ENCODE results near the gene CCNF. TPM values are rescaled to one million over a fixed set of nuclear protein-coding genes. Genes with fewer than 3 reads are reported as not detected.
A peak's percentile ranks its signal among the peaks of the same experiment; 100 is the strongest.

CCNF gene
- total and polyA plus RNA-seq, 2 of the 4 experiments (the other 2 are of a cell fraction): 8.2 to 20.1 TPM

DNA sequence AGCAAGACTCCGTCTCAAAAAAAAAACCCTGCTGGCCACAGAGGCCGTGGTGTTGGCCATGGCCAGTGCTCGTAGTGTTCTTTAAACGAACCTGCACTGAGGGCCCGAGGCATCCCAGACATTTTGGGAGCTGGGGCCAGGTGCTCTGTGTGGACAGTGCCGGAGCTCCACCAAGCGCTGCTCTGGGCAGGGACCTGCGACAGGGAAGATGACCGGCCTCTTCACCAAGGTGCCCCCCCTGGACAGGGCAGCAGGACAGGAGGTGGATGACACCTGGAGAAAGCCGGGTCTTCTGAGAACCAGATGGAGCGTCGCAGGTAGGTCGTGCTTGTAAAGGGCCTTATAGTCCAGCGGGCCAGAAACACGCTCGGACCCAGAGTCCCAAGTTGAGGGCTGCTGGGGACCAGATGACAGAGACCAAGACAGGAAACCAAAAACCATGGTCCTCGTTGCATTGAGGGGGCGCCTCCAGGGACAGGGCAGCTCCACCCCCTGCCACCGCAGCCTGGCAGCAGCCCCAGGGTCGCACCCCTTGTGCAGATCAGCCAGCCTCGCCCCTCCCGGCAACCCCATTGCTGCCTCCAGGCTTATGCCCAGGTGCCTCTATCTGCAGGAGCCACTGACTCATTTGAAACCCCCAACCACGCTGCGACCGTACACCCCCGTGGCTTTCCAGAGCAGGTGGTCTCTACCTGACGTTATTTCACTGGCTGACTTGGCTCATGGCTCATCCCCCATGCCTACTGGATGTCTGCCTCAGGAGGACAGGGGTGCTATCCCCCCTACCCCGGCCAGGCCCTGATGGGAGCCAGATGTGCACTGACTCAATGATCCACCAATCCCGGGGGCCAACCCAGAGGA lies 37.6 kb downstream of the CCNF start (continued):
- no peak for TF ChIP-seq BHLHE40 (IDR thresholded peaks at IDR 0.05; ENCODE audit: low read depth, low read length)
- TF ChIP-seq SMC3 (IDR thresholded peaks at IDR 0.05; ENCODE audit: low read depth, low read length): no peak
- no peak for TF ChIP-seq POLR2A (IDR thresholded peaks at IDR 0.05; ENCODE audit: low read depth, low read length)

DNA sequence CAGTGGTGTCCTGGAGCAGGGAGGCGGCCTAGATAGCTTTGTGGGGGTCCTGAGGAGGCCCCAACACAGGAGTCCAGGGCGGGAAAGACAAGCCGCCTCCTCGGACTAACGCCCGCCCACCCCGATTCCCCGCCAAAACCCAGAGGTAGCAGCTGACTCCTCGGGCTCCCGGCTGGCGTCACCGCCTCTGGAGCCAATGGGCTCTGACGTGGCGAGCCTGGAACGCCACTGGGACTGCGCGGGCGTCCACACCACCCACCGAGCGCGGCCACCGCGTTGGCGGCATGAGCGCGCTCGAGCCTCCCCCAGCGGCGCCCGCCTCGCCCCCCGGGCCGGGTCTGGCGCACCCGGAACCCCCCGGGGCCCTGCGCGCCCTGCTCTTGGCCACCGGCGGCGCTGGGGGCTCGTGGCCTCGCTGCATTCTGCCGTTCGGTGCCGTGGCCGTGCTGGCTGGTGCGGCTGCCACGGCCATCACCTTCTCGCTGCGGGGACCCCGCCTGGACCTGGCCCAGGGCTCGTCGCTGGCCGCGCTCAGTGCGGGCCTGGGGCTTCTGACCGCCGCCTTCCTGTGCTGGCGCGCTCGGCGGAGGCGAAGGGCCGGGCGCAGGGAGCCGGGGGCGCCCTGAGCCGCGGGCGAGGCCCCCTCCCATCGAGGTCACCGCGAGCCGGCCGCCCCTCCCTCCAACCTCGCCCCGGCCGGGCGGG lies 38.4 kb downstream of the CCNF start:
- H3K9me3 ChIP-seq (ENCODE audit: control insufficient read depth, insufficient read depth, low read length): no peaks in the 10 kb centered on the region
- H3K18ac ChIP-seq (ENCODE audit: low read depth, low read length): no peak overlapping the region
- ATAC-seq (ENCODE audit: low read depth): peak; percentile 79
- H4K20me1 ChIP-seq (ENCODE audit: insufficient read depth, low read length): no peaks in the 10 kb centered on the region
- H3K9me1 ChIP-seq (ENCODE audit: insufficient read depth, low read length): peaks cover 8% of the 10 kb centered on the region
- H2BK20ac ChIP-seq (ENCODE audit: low read depth, low read length): no peak overlapping the region
- peak overlapping the region; percentile 48 for H2BK5ac ChIP-seq (ENCODE audit: low read depth, low read length, poor library complexity, severe bottlenecking)
- peak overlapping the region; percentile 46; the same call in 1 of the 2 replicates for H2BK120ac ChIP-seq (ENCODE audit: low read depth, low read length)
- no peaks in the 10 kb centered on the region for H3K36me3 ChIP-seq (ENCODE audit: control insufficient read depth, insufficient read depth, low read length)
- peak overlapping the region; percentile 97 for H2AK9ac ChIP-seq (replicated peaks; ENCODE audit: low read depth, low read length, poor library complexity)
- TF ChIP-seq RFX5 (IDR thresholded peaks at IDR 0.05; ENCODE audit: low read depth, low read length) (no peak), MAZ (IDR thresholded peaks at IDR 0.05; ENCODE audit: borderline replicate concordance, low read depth, low read length) (0 out of 2 replicates have a peak, but pooled peaks have one; percentile 11)
- TF ChIP-seq, protein P1, sequence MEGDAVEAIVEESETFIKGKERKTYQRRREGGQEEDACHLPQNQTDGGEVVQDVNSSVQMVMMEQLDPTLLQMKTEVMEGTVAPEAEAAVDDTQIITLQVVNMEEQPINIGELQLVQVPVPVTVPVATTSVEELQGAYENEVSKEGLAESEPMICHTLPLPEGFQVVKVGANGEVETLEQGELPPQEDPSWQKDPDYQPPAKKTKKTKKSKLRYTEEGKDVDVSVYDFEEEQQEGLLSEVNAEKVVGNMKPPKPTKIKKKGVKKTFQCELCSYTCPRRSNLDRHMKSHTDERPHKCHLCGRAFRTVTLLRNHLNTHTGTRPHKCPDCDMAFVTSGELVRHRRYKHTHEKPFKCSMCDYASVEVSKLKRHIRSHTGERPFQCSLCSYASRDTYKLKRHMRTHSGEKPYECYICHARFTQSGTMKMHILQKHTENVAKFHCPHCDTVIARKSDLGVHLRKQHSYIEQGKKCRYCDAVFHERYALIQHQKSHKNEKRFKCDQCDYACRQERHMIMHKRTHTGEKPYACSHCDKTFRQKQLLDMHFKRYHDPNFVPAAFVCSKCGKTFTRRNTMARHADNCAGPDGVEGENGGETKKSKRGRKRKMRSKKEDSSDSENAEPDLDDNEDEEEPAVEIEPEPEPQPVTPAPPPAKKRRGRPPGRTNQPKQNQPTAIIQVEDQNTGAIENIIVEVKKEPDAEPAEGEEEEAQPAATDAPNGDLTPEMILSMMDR (conservative IDR thresholded peaks at IDR 0.05; ENCODE audit: low read depth, low read length): peak; percentile 15; the same call in 1 of the 2 replicates
- DNase-seq: peak; percentile 72
- dilution Hi-C loops (cut with HindIII; ENCODE audit: low sequenced_read_pairs, unreplicated experiment): no loop called here
- H3K9ac ChIP-seq (ENCODE audit: low read depth, low read length): peak overlapping the region; percentile 72
- peak overlapping the region; percentile 95 for H2AFZ ChIP-seq (replicated peaks; ENCODE audit: low read length, poor library complexity)
- peak overlapping the region; percentile 94 for H3K4ac ChIP-seq (ENCODE audit: low read depth, low read length)
- no peaks in the 10 kb centered on the region; the same call in 1 of the 2 replicates for H3K27me3 ChIP-seq (ENCODE audit: control insufficient read depth, insufficient read depth, low read length)
- H3K4me1 ChIP-seq (ENCODE audit: control insufficient read depth, insufficient read depth, low read length): peaks cover 16% of the 10 kb centered on the region
- H3K56ac ChIP-seq (ENCODE audit: extremely low read depth, insufficient read depth, low read length): no peak overlapping the region; the same call in none of the 2 replicates
- WGBS, 2 experiments (ENCODE audit: extremely low coverage in 2 of 2, insufficient read length in 1 of 2): 1% methylated on average over 32 of the region's 80 CpGs; no CpG with 5 or more reads in 1 of the 2 experiments
- H3K79me1 ChIP-seq (ENCODE audit: low read depth in 1 of 2, low read length in 2 of 2): peaks cover 0 to 8% of the 10 kb centered on the region in 2 experiments; a peak in 1 of 4 replicates
- in situ Hi-C loops (cut with MboI; ENCODE audit: low sequenced_read_pairs): no loop called here
- peak overlapping the region; percentile 85 for H3K14ac ChIP-seq (replicated peaks; ENCODE audit: low read depth, low read length)
- intact Hi-C loops (cut with micrococcal nuclease): no loop called here
- H3K4me2 ChIP-seq (ENCODE audit: low read depth, low read length): peak overlapping the region; percentile 92
- POLR2A ChIA-PET (ENCODE audit: unreplicated experiment): no interaction called here
- peak overlapping the region; percentile 91; the same call in 1 of the 2 replicates for H2AK5ac ChIP-seq (ENCODE audit: low read depth, low read length)
- no peak overlapping the region for H4K5ac ChIP-seq (ENCODE audit: low read depth, low read length)
- H3K27ac ChIP-seq (ENCODE audit: insufficient read depth, low read length): peak overlapping the region; percentile 27; the same call in 1 of the 2 replicates
- BruUV-seq (replicated peaks): no TSS peak
- H4K8ac ChIP-seq (ENCODE audit: low read depth in 2 of 2, low read length in 2 of 2): peak overlapping the region; percentile 21 to 75; a peak in 2 of 4 replicates
- H4K91ac ChIP-seq (ENCODE audit: insufficient read depth, low read depth, low read length): peak overlapping the region; percentile 68
- H2BK15ac ChIP-seq (ENCODE audit: low read depth, low read length): 0 out of 3 replicates have a peak overlapping the region, but pooled peaks have one; percentile 13
- peak overlapping the region; percentile 50 for H3K4me3 ChIP-seq (ENCODE audit: insufficient read depth, low read depth, low read length)
- peak overlapping the region; percentile 71; the same call in 1 of the 2 replicates for H3K23ac ChIP-seq (ENCODE audit: low read depth, low read length)
- CTCF ChIA-PET: interaction anchor here (1.2 kb wide), 1 partner anchor 34 kb away, joined by 4 read pairs; no protein-coding TSS in a partner anchor

Measured in IMR-90 (cell line).